VCaP (cell line): ENCODE measurements around the gene MAX.

ENCODE experiments used
- H3K27ac ChIP-seq: fragments of 450-650 bp; 2 replicates; pipeline ENCODE4 v1.5.1; 2017
- TF ChIP-seq, protein P1 (sequence below): fragments of 450-650 bp; conservative IDR thresholded peaks from 2 replicates; pipeline ENCODE4 v1.5.1; 2017; ENCODE audit warnings: mild to moderate bottlenecking, moderate library complexity

Gene MAX

DNA sequence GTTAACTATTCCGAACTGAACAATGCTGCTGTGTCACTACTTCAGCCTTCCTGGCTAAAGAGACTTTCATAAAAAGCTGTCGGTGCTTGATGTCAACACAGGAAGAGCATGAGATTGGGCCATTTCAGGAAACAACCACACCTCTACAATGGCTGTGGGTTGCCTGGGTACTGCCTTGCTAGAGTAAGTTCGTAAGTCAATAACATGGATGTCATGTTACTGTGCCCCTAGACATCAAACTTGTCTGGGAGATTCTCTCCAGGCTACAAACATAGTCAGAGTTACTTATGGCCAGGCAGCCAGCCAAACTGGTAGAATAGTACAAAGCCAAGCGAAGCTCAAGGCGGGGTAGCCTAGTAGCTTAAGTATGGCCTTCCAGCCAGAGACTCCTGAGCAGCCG lies 23.1 kb downstream of the MAX start:
- H3K27ac ChIP-seq: peak overlapping the region; percentile 37

DNA sequence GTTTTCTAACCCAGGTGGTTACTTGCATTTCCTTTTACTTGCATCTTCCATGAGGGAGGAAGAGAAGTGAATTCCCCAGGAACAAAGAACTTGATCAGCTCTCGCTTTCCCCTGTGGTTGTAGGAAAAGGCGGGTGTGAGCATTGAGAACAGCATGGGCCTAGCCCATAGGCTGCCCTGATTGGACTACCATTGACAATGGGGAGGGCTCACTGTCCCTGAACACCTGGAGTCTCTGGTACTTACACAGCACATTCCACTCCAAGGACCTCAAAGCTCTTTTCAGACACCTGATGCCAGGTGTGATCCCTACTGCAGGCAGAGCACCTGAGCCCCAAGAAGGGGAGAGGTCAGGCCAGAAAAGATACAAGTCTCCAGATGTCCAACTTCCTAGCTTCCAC lies 25.0 kb downstream of the MAX start:
- TF ChIP-seq, protein P1, sequence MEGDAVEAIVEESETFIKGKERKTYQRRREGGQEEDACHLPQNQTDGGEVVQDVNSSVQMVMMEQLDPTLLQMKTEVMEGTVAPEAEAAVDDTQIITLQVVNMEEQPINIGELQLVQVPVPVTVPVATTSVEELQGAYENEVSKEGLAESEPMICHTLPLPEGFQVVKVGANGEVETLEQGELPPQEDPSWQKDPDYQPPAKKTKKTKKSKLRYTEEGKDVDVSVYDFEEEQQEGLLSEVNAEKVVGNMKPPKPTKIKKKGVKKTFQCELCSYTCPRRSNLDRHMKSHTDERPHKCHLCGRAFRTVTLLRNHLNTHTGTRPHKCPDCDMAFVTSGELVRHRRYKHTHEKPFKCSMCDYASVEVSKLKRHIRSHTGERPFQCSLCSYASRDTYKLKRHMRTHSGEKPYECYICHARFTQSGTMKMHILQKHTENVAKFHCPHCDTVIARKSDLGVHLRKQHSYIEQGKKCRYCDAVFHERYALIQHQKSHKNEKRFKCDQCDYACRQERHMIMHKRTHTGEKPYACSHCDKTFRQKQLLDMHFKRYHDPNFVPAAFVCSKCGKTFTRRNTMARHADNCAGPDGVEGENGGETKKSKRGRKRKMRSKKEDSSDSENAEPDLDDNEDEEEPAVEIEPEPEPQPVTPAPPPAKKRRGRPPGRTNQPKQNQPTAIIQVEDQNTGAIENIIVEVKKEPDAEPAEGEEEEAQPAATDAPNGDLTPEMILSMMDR: no peak
- no peak overlapping the region for H3K27ac ChIP-seq

More for the DNA sequence above, 23.1 kb downstream of the MAX start:
- TF ChIP-seq, protein P1: no peak

DNA sequence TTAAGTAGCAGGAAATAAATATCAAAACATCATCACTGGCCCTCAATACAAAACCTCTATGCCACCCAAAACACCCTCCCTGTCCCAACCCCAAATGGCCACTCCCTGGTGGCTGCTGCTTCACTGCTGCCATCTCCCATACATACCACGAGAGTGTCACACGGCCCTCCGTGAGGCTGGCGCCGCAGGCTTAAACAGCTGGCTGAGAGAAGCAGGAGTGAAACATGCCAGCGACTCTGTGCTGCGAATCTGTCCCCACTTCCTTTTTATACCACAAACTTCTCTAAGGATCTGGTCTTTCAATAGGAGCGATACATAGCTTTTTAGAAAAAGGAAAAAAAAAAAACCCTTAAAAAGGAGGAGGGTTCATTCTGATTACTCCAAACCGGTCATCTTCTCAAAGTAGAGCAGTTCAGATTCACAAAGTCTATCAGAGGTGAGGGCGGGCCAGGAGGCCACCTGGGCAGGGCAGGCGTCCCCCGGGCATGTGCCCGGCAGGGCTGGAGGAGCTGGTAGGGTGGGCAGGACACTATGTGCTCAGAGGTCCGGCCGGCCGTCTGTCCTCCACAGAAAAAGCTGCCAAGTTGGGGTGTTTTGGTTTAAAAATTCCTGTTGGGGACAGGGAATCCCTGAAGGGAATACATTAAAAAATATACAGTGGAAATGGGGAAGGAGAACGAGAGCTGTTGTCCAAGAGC lies 26.5 kb downstream of the MAX start:
- TF ChIP-seq, protein P1: no peak

DNA sequence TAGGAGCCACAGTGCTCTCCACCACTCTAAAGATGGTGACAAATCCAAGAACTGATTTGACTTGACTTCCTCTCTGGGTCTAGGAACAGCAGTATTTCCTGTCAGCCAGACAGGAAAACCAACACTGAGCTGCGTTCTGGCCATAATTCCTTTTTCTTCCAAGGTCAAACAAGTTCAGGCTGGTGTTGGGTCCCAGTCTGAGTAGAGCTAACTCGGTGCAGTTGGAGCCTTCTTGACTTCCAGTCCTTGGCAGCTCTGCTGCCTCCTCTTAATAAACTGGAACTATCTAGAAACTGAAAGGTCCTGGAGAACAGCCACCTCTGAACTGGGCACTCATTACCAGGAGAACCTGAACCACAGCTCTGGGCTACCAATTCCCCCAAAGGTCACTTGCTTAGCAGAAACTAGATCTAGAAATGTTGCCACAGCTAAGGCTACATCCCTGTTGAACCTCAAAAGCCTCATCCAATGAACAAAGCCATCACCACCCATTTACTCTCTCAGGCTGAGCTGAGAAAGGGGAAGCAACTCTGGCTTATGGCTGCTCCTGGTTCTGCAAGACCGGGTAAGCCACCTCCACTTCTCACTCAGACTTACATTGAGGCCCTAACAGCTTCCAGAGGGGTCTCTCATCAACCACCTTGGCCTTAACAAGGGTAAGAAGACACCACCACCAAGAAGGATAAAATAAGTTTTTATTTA lies 27.7 kb downstream of the MAX start:
- H3K27ac ChIP-seq: no peak overlapping the region
- TF ChIP-seq, protein P1: no peak

More for the DNA sequence above, 26.5 kb downstream of the MAX start:
- no peak overlapping the region for H3K27ac ChIP-seq

DNA sequence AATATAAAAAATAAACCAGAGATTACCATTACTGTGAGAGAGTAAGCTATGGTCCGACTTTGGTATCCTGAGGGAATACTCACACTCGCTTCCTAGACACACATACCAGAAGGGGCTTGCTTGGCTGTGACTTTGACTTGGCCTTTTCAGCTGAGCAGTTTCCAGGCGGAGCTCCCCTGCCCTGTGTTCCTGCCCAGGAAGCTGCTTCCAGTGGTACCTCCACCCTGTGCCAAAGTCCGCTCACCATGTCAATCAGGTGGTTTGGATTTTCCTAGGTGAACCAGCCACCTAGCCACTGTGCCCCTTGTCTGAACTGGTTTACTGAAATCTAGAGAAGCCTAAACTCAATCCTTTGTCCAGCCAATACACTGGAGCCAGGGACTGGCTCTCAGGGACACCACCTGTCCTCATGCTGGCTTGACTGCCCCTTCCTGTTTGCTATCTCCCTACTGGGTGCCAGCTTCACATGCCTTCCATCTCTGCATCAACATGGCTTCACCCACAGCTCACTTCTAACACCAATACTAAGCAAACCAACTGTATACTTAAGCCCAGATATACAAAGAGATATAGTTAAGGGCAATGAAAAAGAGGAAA lies 28.6 kb downstream of the MAX start:
- H3K27ac ChIP-seq: no peak overlapping the region
- TF ChIP-seq, protein P1: no peak

DNA sequence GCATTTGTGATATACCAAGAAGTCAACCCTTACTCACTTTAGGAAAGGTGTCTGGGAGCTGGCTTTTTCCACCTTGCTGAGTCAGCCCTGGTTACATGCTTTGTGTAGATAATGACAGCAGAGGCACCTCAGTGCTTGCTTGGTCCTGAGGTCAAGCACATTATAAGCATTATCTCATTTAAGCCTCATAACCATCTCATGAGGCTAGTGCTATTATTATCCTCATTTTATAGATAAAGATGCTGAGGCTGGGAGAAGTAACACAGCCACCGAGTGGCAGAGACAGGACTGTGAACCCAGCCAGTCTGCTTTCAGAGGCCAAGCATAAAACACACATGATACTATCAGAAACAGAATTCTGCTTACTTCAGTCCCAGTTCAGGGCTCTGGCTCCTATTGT lies 29.4 kb downstream of the MAX start:
- H3K27ac ChIP-seq: peak overlapping the region; percentile 85; the same call in 1 of the 2 replicates
- TF ChIP-seq, protein P1: no peak

DNA sequence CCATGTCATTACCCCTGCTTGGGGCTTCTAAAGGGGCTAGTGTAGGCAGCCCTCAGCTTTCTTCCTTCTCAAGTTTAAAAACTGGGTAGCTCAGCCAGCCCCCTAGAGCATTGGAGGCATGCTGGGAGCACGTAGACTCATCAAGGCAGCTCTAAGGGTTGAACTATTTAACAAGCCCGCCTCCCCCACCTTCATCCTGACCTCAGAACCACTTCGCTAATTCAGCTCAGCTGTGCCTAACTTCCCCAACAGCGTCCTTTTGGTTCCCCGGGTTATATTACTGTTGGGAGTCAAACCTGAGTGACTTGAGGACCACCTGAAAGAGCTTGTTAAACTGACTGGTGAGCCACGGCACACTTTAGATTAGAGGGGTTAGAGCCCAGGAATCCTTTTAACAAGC lies 30.1 kb downstream of the MAX start:
- TF ChIP-seq, protein P1: no peak
- peak overlapping the region; percentile 85 for H3K27ac ChIP-seq
